GM18508 (cell line): ENCODE results near the gene LRBA.
A peak's percentile ranks its signal among the peaks of the same experiment; 100 is the strongest.
"Not testable (repeated sequence)": the region's sequence is repeated elsewhere in the genome, so short reads cannot be mapped to it uniquely, and the experiment has no call there.

Source experiments
- ATAC-seq: cut with Tn5 transposase; IDR thresholded peaks from one replicate; pipeline ENCODE4 v1.9.1; 2021; ENCODE audit warnings: moderate number of reproducible peaks; ENCODE audit not compliant: insufficient read depth, unreplicated experiment

LRBA gene, protein sequence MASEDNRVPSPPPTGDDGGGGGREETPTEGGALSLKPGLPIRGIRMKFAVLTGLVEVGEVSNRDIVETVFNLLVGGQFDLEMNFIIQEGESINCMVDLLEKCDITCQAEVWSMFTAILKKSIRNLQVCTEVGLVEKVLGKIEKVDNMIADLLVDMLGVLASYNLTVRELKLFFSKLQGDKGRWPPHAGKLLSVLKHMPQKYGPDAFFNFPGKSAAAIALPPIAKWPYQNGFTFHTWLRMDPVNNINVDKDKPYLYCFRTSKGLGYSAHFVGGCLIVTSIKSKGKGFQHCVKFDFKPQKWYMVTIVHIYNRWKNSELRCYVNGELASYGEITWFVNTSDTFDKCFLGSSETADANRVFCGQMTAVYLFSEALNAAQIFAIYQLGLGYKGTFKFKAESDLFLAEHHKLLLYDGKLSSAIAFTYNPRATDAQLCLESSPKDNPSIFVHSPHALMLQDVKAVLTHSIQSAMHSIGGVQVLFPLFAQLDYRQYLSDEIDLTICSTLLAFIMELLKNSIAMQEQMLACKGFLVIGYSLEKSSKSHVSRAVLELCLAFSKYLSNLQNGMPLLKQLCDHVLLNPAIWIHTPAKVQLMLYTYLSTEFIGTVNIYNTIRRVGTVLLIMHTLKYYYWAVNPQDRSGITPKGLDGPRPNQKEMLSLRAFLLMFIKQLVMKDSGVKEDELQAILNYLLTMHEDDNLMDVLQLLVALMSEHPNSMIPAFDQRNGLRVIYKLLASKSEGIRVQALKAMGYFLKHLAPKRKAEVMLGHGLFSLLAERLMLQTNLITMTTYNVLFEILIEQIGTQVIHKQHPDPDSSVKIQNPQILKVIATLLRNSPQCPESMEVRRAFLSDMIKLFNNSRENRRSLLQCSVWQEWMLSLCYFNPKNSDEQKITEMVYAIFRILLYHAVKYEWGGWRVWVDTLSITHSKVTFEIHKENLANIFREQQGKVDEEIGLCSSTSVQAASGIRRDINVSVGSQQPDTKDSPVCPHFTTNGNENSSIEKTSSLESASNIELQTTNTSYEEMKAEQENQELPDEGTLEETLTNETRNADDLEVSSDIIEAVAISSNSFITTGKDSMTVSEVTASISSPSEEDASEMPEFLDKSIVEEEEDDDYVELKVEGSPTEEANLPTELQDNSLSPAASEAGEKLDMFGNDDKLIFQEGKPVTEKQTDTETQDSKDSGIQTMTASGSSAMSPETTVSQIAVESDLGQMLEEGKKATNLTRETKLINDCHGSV (N-terminal part only)

DNA sequence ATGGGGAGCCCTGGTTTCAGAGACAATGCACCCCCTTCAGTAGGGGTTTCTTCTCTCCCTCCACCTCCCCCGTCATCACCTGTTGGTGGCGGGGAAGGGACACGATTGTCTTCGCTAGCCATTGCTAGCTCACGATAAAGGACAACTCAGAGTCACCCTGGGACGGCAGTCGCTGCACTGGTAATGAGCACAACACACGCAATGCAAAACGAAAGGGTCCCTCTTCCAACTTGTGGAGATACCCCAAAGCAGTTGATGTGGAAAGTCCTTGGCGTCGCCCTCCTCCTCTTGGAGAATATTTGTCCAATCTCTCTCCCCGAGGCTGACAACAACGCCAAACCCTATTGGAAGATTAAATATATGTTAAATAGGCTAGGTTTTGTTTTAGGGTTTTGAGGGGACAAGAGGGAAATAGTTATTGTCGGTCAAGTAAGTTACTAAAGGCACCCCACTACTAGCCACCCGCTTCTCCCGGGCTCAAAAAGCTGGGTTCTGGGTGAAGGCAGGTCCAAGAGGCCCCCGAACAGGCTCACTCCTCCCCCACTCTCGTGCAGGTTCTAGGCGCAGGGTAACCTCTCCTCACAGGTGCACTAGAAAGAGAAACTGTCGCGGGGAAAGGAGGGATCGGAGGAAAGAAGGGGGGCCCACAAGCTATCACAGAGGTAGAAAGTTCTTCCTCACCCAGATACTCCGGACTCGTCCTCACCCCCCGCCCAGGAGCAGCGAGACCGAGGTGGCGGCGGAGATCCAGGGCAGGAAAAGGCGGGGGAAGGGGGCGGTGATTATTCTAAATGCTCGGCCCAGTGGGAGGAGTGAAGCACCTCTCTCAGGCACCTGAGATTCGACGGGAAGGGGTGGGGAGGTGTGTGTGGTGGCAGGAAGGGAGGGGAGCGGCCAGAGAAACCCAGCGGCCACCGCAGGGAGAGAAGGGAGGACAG, at the start of gene LRBA:
LRBA (minus strand) TSS at position 764 of the 938 bp plus-strand sequence; CDS start at position 122, 642 bp downstream.
- ATAC-seq, result peak; percentile 27

DNA sequence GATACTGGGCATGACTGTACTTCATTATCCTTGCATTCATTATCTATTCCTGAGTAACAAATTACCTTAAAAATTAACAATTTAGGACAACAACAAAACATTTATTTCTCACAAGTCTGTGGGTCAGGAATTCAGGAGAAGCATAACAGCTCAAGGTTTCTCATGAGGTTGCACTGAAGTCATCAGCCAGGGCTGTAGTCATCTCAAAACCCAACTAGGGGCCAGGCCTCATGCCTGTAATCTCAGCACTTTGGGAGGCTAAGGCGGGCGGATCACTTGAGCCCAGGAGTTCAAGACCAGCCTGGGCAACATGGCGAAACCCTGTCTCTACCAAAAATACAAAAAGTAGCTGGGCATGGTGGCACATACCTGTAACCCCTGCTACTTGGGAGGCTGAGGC, 48.1 kb upstream of the LRBA start:
- ATAC-seq, result not testable (repeated sequence)

- no peak for ATAC-seq
Measured at GRCh38 chr4:151055539-151055938, 40.5 kb upstream of the LRBA start.

DNA sequence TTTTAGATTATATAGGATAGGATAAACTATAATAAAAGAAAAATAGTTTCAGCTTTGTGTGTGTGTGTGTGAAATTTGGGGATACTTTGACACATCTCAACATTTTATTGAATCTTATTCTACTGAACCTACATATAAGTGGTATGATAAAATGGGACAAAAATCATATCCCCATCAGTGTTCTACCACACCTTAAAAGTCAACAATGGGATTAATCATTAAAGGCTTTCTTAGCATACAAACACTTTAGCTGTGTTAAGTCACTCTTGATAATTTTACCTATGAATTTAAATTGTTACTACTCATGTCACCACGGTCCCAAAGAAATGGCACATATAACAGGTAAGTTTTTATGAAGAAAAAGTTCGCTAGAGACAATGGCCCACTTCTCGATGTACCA, 37.7 kb upstream of the LRBA start:
- no peak for ATAC-seq

DNA sequence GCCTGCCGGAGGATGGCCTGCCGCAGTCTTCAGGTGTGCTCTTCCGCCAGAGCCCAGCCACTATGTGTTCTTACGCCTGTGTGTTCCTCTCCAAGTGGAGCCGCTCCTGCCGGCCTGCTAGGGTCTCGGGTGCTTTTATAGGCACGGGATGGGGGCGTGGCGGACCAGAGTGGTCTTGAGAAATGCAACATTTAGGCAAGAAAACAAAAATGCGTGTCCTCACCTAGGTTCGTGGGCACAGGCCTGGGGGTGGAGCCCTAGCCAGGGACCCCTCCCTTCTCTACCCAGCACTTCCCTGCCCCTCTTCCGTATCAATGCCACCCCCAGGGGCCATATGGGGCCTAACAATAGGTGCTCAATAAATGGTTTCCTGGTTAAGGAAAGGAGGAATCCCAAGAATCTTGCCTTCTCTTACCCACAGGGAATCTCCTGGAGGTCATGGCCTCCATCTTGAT, 34.4 kb upstream of the LRBA start:
- no peak for ATAC-seq

GRCh38 chr4:151048913-151049312, 33.8 kb upstream of the LRBA start:
- ATAC-seq, result no peak

GRCh38 chr4:151046609-151047008, 31.5 kb upstream of the LRBA start:
- no peak for ATAC-seq

DNA sequence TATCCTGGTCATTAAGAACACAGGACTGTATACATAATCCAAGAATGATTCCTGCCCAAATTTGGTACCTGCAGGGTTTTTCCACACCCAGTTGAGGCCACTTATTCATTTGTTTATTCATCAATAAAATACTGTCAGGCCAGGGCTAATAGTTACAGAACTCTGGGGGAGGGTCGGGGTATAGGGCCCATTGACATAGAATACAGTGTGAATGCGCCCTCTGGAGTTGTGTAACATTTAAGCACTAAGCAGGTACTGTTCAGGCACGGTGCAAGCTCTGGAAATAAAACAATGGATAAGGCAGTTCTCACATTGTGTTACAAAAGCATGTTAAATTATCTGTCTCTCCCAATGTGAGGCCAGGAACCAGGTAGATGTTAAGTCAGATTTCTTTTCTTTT, 30.8 kb upstream of the LRBA start:
- ATAC-seq, result no peak

GRCh38 chr4:151043803-151044515, 28.9 kb upstream of the LRBA start:
- no peak for ATAC-seq

- ATAC-seq, result no peak
Measured at GRCh38 chr4:151039733-151040132, 24.6 kb upstream of the LRBA start.

GRCh38 chr4:151038452-151039157, 23.5 kb upstream of the LRBA start:
- ATAC-seq, result no peak

- no peak for ATAC-seq
Measured at GRCh38 chr4:151035911-151036310, 20.8 kb upstream of the LRBA start.

DNA sequence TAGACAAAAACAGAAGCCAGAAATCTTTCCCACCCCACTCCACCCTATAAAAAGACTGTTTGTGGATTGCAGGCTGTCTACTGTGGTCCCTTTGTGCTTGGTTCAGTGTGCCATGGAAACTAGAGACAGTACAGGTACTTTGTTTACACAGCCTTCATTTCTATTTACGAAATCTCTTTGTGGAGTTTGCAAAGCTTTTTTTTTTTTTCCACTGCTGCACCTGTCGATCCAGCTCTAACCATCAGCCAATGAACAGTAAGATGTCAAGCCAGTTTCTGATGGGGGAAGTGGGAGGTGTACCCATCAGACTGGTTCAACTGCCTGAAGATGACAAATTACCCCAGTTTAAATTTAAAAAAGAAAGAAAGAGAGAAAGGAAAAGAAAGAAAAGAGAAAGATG, 20.2 kb upstream of the LRBA start:
- no peak for ATAC-seq

DNA sequence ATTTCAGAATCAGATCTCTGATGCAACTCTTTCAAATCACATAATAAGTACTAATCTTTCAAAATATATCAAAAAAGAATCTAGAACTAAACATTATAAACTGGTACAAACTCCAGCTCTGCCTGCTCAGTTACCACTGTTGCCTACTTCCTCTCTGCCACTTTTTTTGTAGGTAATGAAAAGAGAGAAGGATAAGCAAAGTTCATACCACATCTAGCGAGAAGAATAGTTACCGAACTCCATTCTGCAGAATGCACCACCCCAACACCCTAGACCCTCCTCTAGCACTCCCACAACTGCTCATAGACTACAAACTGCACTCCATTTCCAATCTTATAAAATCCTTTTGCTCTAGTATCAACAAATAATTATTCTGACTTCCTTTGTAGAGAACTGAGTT, 19.7 kb upstream of the LRBA start:
- ATAC-seq, result no peak

DNA sequence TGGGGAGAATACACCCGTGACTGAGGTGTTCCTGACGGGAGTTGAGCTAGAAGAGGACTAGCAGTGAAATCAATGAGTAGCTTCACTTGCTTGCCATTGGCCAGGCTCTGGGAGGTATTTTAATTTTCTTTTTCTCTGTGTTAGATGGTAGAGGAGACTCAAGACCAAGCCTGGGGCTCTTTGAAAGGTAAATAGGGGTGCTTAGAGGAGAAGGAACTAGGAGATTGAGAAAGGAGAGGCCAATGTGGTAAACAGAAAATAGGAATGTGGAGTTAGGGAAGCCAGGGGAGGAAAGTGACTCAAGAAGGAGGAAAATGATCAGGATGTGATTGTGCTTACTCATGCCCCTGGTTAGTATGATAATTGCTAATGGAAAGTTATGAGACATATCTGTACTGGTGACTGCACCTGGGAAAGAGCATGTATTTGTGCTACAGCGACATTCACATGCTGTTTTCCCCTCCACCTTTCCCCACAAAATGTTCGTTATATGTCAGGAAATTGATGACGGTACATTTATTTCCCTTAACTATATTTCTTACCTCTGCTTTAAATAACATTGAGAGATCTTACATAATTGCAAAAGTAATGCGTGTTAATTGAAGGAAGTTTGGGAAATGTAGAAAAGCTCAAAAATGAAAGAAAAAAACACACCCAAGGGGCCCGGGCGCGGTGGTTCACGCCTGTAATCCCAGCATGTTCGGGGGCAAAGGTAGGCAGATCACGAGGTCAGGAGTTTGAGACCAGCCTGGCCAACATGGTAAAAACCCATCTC, 16.9 kb upstream of the LRBA start:
- peak; percentile 46 for ATAC-seq

DNA sequence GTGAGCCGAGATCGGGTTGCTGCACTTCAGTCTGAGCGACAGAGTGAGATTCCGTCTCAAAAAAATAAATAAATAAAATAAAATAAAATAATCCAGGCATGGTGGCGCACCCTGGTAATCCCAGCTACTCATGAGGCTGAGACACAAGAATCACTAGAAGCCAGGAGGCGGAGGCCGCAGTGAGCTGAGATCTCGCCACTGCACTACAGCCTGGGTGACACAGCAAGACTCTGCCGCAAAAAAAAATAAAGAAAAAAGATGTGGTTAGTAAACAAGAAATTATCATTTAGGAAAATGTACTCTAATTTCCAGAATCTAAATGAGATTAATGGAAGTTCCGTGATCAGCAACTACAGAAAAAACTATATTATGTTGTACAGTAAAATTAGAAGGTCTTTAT, 14.5 kb upstream of the LRBA start:
- ATAC-seq, result no peak

GRCh38 chr4:151029006-151029405, 13.9 kb upstream of the LRBA start:
- ATAC-seq, result not testable (repeated sequence)

- ATAC-seq, result no peak
Measured at GRCh38 chr4:151025759-151026158, 10.7 kb upstream of the LRBA start.
